HCT116 (cell line): ENCODE results near the gene CKS2. TPM values are rescaled to one million over a fixed set of nuclear protein-coding genes. Genes with fewer than 3 reads are reported as not detected.
A peak's percentile ranks its signal among the peaks of the same experiment; 100 is the strongest.

Experiments used
- ATAC-seq: fragments of 200-7000 bp; cut with Tn5 transposase; 2 replicates; pipeline ENCODE4 v1.9.1; 2020; ENCODE audit warnings: mild to moderate bottlenecking, moderate library complexity
- BruUV-seq: library from RNA; stranded (reverse); fragments of 400-500 nt; replicated peaks from 2 replicates; lab custom pipeline; 2021; lab: Mats Ljungman, UMichigan
- CTCF ChIA-PET: fragments of 300-600 bp; sonication (Branson Sonifier 250); formaldehyde crosslinking; loops from one replicate; lab custom pipeline; 2021; ENCODE audit warnings: antibody characterized with exemption; lab: Charles Lee
- POLR2A ChIA-PET: fragments of 300-600, 350-600 bp; sonication (Branson Sonifier 250); formaldehyde crosslinking; loops from one replicate; lab custom pipeline; 2021; ENCODE audit warnings: antibody characterized with exemption; lab: Charles Lee
- RAD21 ChIA-PET, 2 experiments: fragments of 300-600 bp; sonication (Branson Sonifier 250); formaldehyde crosslinking; loops; one replicate each; lab custom pipeline; 2023; ENCODE audit warnings: low total read pairs in 2 of 2; ENCODE audit not compliant: uncharacterized antibody in 2 of 2, unreplicated experiment in 2 of 2, low non-redundant PET in 1 of 2; lab: Charles Lee
- DNase-seq: peaks from one replicate; pipeline ENCODE4 v3.0.0-alpha.2; 2010; ENCODE audit warnings: low read depth, low spot score
- H2AFZ ChIP-seq: fragments of 200-600 bp; shearing (Covaris generic), sonication (generic); 2 replicates; pipeline ENCODE4 v1.6.1; 2017; ENCODE audit warnings: low read depth, mixed run types, mixed read lengths, antibody characterized with exemption, low read length; ENCODE audit not compliant: poor library complexity, severe bottlenecking
- H3K27ac ChIP-seq: 2 replicates; pipeline ENCODE4 v1.5.1; 2012; ENCODE audit warnings: low read depth, low read length
- H3K27me3 ChIP-seq: fragments of 200-600 bp; sonication (generic); 2 replicates; pipeline ENCODE4 v1.6.1; 2016; ENCODE audit warnings: mixed run types, low read length, mixed read lengths; ENCODE audit not compliant: insufficient read depth
- H3K36me3 ChIP-seq, 2 experiments: fragments of 200-500 bp in 1 of 2; fragments of 200-600 bp in 1 of 2; sonication (Bioruptor generic) in 1 of 2; sonication (generic) in 1 of 2; 2 replicates each; pipeline versions ENCODE4 v1.5.1 to v1.6.1; 2014 to 2016; ENCODE audit warnings: low read length in 2 of 2, inconsistent platforms in 1 of 2, mixed read lengths in 1 of 2, mixed run types in 1 of 2; ENCODE audit not compliant: insufficient read depth in 2 of 2, control insufficient read depth in 1 of 2
- H3K4me1 ChIP-seq, 2 experiments: fragments of 200-600 bp in 1 of 2; sonication (generic) in 1 of 2; 2 replicates each; pipeline versions ENCODE4 v1.5.1 to v1.6.1; 2012 to 2017; ENCODE audit warnings: low read length in 2 of 2, inconsistent platforms in 1 of 2, mild to moderate bottlenecking in 1 of 2, mixed read lengths in 1 of 2, mixed run types in 1 of 2, moderate library complexity in 1 of 2; ENCODE audit not compliant: insufficient read depth in 2 of 2, control insufficient read depth in 1 of 2
- H3K4me2 ChIP-seq: fragments of 200-600 bp; sonication (generic); 2 replicates; pipeline ENCODE4 v1.6.1; 2017; ENCODE audit warnings: mixed run types, low read length, mixed read lengths
- H3K4me3 ChIP-seq, 2 experiments: fragments of 200-600 bp in 1 of 2; sonication (generic) in 1 of 2; replicated peaks in 1 of 2; 2 replicates each; pipeline ENCODE4 v1.5.1; 2011 to 2016; ENCODE audit warnings: low read length in 2 of 2, control low read depth in 1 of 2, low read depth in 1 of 2, mild to moderate bottlenecking in 1 of 2, mixed read lengths in 1 of 2, mixed run types in 1 of 2
- H3K79me2 ChIP-seq: fragments of 200-600 bp; sonication (generic); 2 replicates; pipeline ENCODE4 v1.6.1; 2017; ENCODE audit warnings: mild to moderate bottlenecking, mixed run types, low read length, moderate library complexity, mixed read lengths; ENCODE audit not compliant: insufficient read depth
- H3K9ac ChIP-seq: fragments of 200-600 bp; sonication (generic); 2 replicates; pipeline ENCODE4 v1.6.1; 2016; ENCODE audit warnings: low read length, mixed read lengths
- H3K9me2 ChIP-seq: fragments of 200-600 bp; sonication (generic), shearing (Covaris generic); 2 replicates; pipeline ENCODE4 v1.6.1; 2017; ENCODE audit warnings: mixed run types, mild to moderate bottlenecking, moderate library complexity; ENCODE audit not compliant: insufficient read depth
- H3K9me3 ChIP-seq, 2 experiments: fragments of 200-500 bp in 1 of 2; fragments of 200-600 bp in 1 of 2; sonication (Bioruptor generic) in 1 of 2; sonication (generic) in 1 of 2; 2 replicates each; pipeline ENCODE4 v1.6.1; 2014 to 2017; ENCODE audit warnings: low read length in 2 of 2, mixed read lengths in 2 of 2, inconsistent platforms in 1 of 2, low read depth in 1 of 2, mild to moderate bottlenecking in 1 of 2, mixed run types in 1 of 2, moderate library complexity in 1 of 2; ENCODE audit not compliant: control insufficient read depth in 1 of 2, insufficient read depth in 1 of 2
- H4K20me1 ChIP-seq: fragments of 200-600 bp; sonication (generic), shearing (Covaris generic); 2 replicates; pipeline ENCODE4 v1.6.1; 2017; ENCODE audit warnings: mixed run types, mild to moderate bottlenecking, moderate library complexity; ENCODE audit not compliant: insufficient read depth
- CBX3 ChIP-seq: IDR thresholded peaks from 2 replicates; pipeline ENCODE4 v1.6.1; 2012; ENCODE audit warnings: low read depth
- CEBPB ChIP-seq: IDR thresholded peaks from 2 replicates; pipeline ENCODE4 v1.6.1; 2012; ENCODE audit warnings: low read depth
- EGR1 ChIP-seq: IDR thresholded peaks from 2 replicates; pipeline ENCODE4 v1.6.1; 2012; ENCODE audit warnings: low read depth
- ELF1 ChIP-seq: IDR thresholded peaks from 2 replicates; pipeline ENCODE4 v1.6.1; 2012; ENCODE audit warnings: low read depth, borderline replicate concordance
- EZH2 ChIP-seq: fragments of 200-600 bp; sonication (generic); IDR thresholded peaks from 2 replicates; pipeline ENCODE4 v1.6.1; 2017; ENCODE audit warnings: antibody characterized with exemption, mixed run types
- EZH2phosphoT487 ChIP-seq: fragments of 200-600 bp; IDR thresholded peaks from 2 replicates; pipeline ENCODE4 v1.6.1; 2018; ENCODE audit warnings: antibody characterized with exemption, borderline replicate concordance
- FOSL1 ChIP-seq: IDR thresholded peaks from 2 replicates; pipeline ENCODE4 v1.6.1; 2012; ENCODE audit warnings: low read depth
- JUND ChIP-seq: IDR thresholded peaks from 2 replicates; pipeline ENCODE4 v1.6.1; 2012
- POLR2A ChIP-seq: IDR thresholded peaks from 2 replicates; pipeline ENCODE4 v1.7.0; 2011; ENCODE audit warnings: borderline replicate concordance; ENCODE audit not compliant: insufficient read depth, insufficient read length; ENCODE audit errors: extremely low read depth
- RAD21 ChIP-seq: IDR thresholded peaks from 2 replicates; pipeline ENCODE4 v1.6.1; 2012; ENCODE audit warnings: low read depth, mild to moderate bottlenecking
- REST ChIP-seq: IDR thresholded peaks from 2 replicates; pipeline ENCODE4 v1.6.1; 2012; ENCODE audit warnings: low read depth
- SIN3A ChIP-seq: IDR thresholded peaks from 2 replicates; pipeline ENCODE4 v1.6.1; 2012; ENCODE audit warnings: low read depth
- SP1 ChIP-seq: IDR thresholded peaks from 2 replicates; pipeline ENCODE4 v1.6.1; 2012; ENCODE audit warnings: low read depth
- SRF ChIP-seq: IDR thresholded peaks from 2 replicates; pipeline ENCODE4 v1.6.1; 2012; ENCODE audit warnings: low read depth
- YY1 ChIP-seq: IDR thresholded peaks from 2 replicates; pipeline ENCODE4 v1.6.1; 2011; ENCODE audit warnings: low read length, low read depth, moderate library complexity, mild to moderate bottlenecking; ENCODE audit not compliant: insufficient replicate concordance; ENCODE audit errors: extremely low read depth
- ZBTB33 ChIP-seq: IDR thresholded peaks from 2 replicates; pipeline ENCODE4 v1.6.1; 2011; ENCODE audit warnings: mild to moderate bottlenecking, low read length, moderate library complexity; ENCODE audit not compliant: insufficient replicate concordance; ENCODE audit errors: extremely low read depth
- ZFX ChIP-seq: fragments of 450-650 bp; IDR thresholded peaks from 2 replicates; pipeline ENCODE4 v1.6.1; 2017
- ZNF274 ChIP-seq: fragments of 200-500 bp; sonication (Bioruptor generic); IDR thresholded peaks from 2 replicates; pipeline ENCODE4 v1.6.1; 2014; ENCODE audit warnings: mild to moderate bottlenecking, low read depth, low read length, inconsistent platforms
- intact Hi-C: fragments of 100-400 bp; cut with micrococcal nuclease; formaldehyde crosslinking; loops from 2 replicates; pipeline ENCODE4 v1.10.0; 2022
- total RNA-seq: library from RNA; stranded (reverse); gene quantifications from one replicate; pipeline ENCODE4 v1.2.1, GENCODE V29; 2021; ENCODE audit not compliant: unreplicated experiment
- TF ChIP-seq, protein P1 (sequence below): IDR thresholded peaks from 2 replicates; pipeline ENCODE4 v1.6.1; 2012

The CKS2 gene
- total RNA-seq, 1 experiment from 2014 or later = 242 TPM

DNA sequence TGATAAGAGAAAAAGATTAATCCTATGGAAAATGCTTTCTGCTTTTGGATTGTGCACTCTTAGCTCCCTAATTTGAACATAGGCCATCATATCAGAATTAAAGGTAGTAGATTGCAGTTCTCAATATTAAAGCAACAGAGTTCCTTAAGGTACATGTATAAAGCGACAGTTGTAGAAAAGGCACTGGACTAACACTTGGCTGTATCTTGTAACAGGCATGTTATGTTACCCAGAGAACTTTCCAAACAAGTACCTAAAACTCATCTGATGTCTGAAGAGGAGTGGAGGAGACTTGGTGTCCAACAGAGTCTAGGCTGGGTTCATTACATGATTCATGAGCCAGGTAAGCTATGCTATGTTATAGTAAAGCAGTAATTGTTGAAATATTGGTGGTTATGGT is 4.0 kb downstream of the CKS2 start:
- TF ChIP-seq ELF1 = no peak
- no peak for TF ChIP-seq ZNF274
- no peak for TF ChIP-seq ZFX
- TF ChIP-seq EZH2 = no peak
- TF ChIP-seq RAD21 = no peak
- no peak for TF ChIP-seq SIN3A
- TF ChIP-seq FOSL1 = no peak
- TF ChIP-seq SRF = no peak
- TF ChIP-seq CEBPB = no peak
- no peak for TF ChIP-seq REST
- no peak for TF ChIP-seq YY1
- no peak for TF ChIP-seq POLR2A
- TF ChIP-seq ZBTB33 = no peak
- TF ChIP-seq JUND = no peak
- TF ChIP-seq EGR1 = no peak
- TF ChIP-seq CBX3 = no peak
- TF ChIP-seq, protein P1, sequence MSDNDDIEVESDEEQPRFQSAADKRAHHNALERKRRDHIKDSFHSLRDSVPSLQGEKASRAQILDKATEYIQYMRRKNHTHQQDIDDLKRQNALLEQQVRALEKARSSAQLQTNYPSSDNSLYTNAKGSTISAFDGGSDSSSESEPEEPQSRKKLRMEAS = no peak
- no peak for TF ChIP-seq SP1
- no peak for TF ChIP-seq EZH2phosphoT487
- TF ChIP-seq, all 23 proteins: peak for 0
- Histone ChIP-seq H3K4me2 (peak overlapping the region; percentile 78; the same call in 1 of the 2 replicates), H4K20me1 (peaks cover 36% of the 10 kb centered on the region; the same call in 1 of the 2 replicates), H3K27me3 (no peaks in the 10 kb centered on the region), H3K9ac (peak overlapping the region; percentile 39), H2AFZ (no peak overlapping the region), H3K27ac (peak overlapping the region; percentile 15; the same call in 1 of the 2 replicates), H3K4me3 (no peak overlapping the region), H3K4me1 (peaks cover 21 to 55% of the 10 kb centered on the region in 2 experiments), H3K9me2 (no peaks in the 10 kb centered on the region), H3K79me2 (peaks cover 85% of the 10 kb centered on the region), H3K36me3 (peaks cover 24 to 45% of the 10 kb centered on the region in 2 experiments), H3K9me3 (no peaks in the 10 kb centered on the region)
- DNase-seq = no peak
- intact Hi-C loops = loop anchor here (5.0 to 10.0 kb wide), 2 partner anchors 247 to 790 kb away; no protein-coding TSS in a partner anchor
- BruUV-seq = no TSS peak
- ChIA-PET POLR2A (no interaction called here), CTCF (interaction anchor here (0.9 kb wide), 1 partner anchor 234 kb away, joined by 3 read pairs; no protein-coding TSS in a partner anchor), RAD21 (no interaction called here)
- no peak for ATAC-seq
